CD4-positive, alpha-beta T cell treated with Interleukin-6 at 100 ng/mL for 8 hours (primary cell): ENCODE results near the gene INKA2.

ENCODE experiments used
- DNase-seq: peaks from one replicate; pipeline ENCODE4 v3.0.0-alpha.2; 2020; ENCODE audit warnings: mixed read lengths, low spot score

The INKA2 gene

GRCh38 chr1:111732718-111733117 is 6.5 kb downstream of the INKA2 start:
- no peak for DNase-seq

GRCh38 chr1:111731956-111732355 is 7.2 kb downstream of the INKA2 start:
- no peak for DNase-seq

- DNase-seq, result no peak
Observed at GRCh38 chr1:111730706-111731105, 8.5 kb downstream of the INKA2 start.

DNA sequence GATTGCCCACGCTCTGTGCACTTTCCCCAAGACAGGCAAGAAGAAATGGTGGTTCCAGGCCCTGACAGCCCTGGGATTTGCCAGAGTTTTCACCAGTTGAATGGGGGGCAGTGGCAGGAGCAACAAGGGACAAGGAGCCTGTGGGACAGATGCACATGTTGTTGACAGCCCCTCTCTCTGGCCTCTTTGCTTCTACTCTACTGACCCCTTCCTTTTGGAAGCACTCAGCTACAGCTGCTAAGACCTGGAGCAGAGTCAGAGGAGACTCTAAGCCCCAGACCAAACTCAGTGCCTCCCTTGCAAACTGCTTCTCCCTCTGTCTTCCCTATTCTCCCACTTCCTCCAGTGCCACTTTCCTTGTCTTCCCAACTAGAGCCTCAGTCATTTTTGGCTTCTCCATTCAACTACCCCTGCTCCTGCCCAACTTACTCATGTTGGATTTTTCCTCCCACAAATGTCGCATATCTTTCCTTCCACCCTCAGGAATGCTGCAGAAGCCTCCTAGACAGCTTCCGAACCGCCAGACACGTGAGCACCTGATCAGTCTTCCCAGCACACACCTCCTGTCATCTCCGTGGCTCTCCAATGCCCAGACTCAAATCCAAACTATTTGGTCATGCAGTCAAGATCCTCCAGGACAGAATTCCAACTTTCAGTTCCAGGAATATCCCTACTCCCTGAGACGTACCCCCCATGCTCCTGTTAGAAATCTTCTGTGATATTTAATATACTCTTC is 9.1 kb downstream of the INKA2 start:
- DNase-seq, result no peak

DNA sequence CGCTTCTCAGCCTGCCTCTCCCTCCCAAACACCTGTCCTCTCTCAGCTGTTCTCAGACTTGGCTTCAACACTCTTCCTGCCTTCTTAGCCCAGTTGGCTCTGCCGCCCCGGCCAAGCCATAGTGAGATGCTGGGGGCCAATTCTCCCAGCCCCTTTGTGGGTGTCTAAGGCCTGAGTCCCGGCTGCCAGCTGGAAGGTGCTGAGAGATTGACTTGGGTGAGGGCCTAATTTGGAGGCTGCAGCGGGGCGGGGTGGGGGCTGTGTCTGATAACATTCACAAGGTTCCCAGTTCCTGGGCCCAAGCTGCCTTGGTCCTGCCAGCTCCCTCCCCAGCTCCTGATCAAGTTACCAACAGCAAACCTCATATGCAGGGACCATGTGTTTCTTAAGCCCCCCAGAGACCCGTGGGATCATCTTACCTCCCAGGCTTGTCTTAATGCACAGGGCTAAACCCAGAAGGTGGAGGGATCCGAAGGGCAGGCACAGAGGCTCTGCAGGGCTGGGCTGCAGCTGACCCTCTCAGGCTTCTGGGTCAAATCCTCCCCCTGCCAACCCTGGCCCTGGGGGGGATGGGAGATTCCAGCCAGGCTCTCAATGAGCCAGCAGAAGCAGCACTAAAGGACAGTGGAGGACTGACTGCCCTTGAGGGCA is 9.8 kb downstream of the INKA2 start:
- no peak for DNase-seq

GRCh38 chr1:111727056-111727455 is 12.1 kb downstream of the INKA2 start:
- no peak for DNase-seq

- DNase-seq, result no peak
Observed at GRCh38 chr1:111725192-111725591, 14.0 kb downstream of the INKA2 start.

DNA sequence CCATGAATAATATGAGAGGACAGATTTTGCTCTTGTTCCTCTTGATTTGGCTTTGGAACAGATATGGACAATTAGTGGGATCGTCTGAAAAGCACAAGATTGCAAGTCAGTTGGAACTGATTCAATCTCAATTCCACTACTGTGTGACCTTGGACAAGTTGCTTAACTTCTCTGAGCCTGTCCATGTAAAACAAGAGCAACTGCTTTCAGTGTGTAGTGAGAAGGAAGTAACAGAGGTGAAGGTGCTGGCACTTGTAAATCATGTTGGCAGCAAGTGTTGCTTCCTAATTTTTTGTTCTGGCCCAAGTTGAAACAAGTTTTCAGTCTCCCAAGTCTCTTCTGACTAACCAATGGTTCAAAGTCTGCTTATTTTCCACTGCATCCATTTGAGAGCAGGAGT is 15.3 kb downstream of the INKA2 start:
- DNase-seq, result no peak

GRCh38 chr1:111723091-111723806 is 15.9 kb downstream of the INKA2 start:
- peak; percentile 30 for DNase-seq

GRCh38 chr1:111720977-111721786 is 18.0 kb downstream of the INKA2 start:
- DNase-seq, result no peak

DNA sequence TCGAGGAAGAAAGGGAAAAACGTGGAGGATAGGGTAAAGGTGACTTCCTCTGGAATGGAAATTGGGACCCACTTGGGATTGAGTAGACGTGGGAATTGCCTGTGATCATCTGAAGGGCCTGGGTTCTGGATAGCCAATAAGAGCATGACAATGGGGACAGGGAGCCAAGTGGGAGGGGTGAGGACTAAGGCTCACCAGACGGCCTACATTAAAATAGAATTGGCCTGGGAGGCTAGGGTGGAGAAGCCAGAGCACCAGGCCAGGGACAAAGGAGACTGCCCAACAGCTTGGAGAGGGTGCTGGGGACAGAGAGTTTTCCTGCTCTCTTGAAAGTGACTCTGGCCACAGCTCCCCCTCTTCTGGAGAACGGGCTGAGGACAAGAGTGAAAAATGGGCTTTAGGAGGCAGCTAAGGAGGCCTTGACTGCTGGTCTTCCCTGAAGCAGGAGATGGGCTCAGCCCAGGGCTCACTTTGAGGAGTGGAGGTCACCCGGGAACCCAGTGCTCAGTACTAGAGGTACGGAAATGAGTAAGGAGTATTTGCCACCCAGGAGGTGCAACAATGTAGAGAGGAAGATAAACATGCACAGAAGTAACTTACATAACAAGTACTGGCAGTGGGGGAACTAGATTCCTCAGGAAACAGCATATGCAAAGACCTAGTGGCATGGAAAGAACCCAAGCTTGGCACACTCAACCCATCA is 18.8 kb downstream of the INKA2 start:
- no peak for DNase-seq

DNA sequence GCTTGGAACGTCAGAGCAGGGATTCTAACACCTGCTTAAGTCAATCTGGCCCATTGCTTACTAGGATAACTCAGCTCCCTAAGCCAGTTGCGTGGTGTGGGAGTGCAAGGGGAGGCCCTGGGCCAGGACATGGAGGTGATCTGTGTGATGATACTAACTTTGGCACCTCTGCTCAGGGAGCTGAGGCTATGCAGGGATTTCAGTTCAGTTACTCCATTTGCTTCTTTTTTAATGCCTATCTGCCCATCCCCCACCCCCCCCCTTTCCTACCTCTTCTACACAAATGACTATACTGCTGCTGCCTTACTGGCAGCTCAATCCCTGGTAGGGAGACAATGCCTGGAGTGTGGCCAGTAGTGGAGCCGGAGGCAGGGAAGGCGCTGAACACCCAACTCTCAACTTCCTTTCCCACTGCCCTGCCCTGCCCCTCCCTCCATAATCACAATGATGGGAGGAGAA is 19.5 kb downstream of the INKA2 start:
- no peak for DNase-seq

DNA sequence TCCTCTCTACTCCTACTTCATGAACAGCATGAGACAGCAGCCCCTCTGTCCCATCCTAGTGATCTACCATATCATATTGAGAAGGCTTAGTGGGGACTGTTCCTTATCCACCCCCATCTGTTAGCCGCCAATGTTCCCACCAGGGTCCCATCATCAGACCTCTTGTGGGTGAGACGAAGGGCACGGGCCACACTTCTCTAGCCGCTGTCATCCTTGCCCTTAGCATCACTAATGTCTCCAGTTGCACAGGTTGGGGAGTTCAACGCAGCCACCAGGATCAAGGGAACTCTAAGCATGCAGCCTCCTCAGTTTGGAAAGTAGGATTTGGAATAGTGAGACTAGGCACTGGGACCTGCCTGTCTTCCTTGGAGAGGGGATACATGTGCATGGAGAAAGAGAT is 20.1 kb downstream of the INKA2 start:
- no peak for DNase-seq

DNA sequence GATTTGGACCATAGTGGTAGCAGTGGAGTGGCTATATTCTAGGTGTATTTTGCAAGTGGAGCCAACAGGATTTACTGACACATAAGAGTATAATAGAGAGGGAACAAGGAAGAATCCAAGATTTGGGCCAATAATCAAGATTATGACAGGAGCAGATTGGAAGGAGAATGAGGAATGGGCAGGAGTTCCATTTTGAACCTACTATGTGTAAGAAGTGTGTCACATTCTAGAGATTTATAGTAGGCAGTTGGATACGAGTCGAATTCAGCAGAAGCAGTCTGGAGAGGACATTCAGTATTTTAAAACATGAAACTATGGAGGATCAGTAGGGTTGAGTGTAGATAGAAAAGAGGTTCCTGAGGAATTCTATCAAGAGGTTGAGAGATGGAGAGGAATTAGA is 21.7 kb downstream of the INKA2 start:
- no peak for DNase-seq

- no peak for DNase-seq
Observed at GRCh38 chr1:111716333-111716732, 22.9 kb downstream of the INKA2 start.

- DNase-seq, result no peak
Observed at GRCh38 chr1:111709986-111710385, 29.2 kb downstream of the INKA2 start.

- no peak for DNase-seq
Observed at GRCh38 chr1:111707906-111708305, 31.3 kb downstream of the INKA2 start.

DNA sequence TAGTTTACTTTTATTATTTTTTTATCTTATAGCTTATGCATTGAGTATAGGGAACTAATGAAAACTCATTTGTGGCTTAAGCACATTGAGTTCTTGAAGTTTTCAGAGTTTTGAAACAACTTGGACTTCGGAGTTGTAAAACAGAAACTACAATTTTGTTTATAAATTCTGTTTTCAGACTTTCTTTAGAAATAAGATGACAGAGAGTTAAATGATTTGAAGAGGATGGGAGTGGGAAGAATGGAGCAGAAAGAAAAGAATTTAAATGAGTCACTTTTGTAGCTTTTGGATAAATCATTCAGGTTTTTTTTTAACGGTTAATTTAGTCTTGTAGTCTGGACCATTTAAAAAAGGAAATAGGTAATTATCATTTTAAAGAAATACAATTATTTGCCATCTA is 32.3 kb downstream of the INKA2 start:
- no peak for DNase-seq

DNA sequence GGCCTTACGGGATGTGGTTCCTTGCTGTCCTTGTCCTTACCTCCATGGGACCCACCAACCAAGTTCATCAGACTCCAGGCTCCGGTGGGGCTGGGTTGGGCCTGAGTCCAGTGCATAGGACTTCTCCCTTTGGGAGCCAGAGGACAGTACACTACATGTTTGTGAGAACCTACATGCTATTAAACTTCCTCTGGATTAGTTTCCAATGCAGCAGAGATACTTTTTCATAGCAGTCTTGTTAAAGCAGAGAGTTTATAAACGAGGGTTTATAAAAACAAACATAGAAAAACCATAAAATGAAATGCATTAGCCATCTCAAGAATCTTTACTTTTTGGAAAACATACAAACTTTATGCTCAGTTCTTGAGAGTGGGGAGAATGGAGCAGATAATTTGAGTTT is 33.4 kb downstream of the INKA2 start:
- no peak for DNase-seq

DNA sequence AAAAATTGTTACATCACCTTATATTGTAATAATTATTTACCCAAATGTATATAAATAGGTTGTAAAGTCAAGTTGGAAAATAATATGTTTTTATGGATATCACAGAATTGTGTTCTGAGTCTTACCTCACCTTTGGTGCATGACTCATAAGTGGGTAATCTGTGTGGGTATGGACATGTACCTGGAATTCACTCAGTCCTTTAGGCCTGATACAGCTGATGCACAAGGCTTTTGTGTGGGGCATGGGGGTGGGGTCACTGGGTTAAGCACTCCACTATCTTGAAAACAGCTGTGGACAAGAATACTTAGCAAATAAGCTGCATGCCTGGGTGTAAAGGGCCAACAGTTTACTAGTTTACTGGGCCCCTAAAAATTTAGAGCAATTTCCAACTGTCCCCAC is 34.4 kb downstream of the INKA2 start:
- no peak for DNase-seq

- no peak for DNase-seq
Observed at GRCh38 chr1:111704240-111704639, 35.0 kb downstream of the INKA2 start.
